GM20431 (cell line): Measurements from ENCODE around the gene SVEP1.
"Not testable (repeated sequence)": the region's sequence is repeated elsewhere in the genome, so short reads cannot be mapped to it uniquely, and the experiment has no call there.

Experiments
- in situ Hi-C: fragments of 300-500 bp; cut with MseI, MboI; formaldehyde crosslinking; loops from one replicate; pipeline ENCODE4 v1.15.0; 2020; ENCODE audit warnings: low sequenced_read_pairs; ENCODE audit not compliant: unreplicated experiment

The SVEP1 gene

GRCh38 chr9:110399983-110400382, 179.6 kb downstream of the SVEP1 start:
- in situ Hi-C loops: no loop called here

GRCh38 chr9:110398992-110399391, 180.5 kb downstream of the SVEP1 start:
- in situ Hi-C loops: not testable (repeated sequence)

GRCh38 chr9:110391826-110392485, 187.6 kb downstream of the SVEP1 start:
- in situ Hi-C loops: no loop called here

GRCh38 chr9:110389148-110389750, 190.3 kb downstream of the SVEP1 start:
- in situ Hi-C loops: no loop called here

- in situ Hi-C loops: no loop called here
Observed at GRCh38 chr9:110383491-110383890, 196.1 kb downstream of the SVEP1 start.

- in situ Hi-C loops: no loop called here
Observed at GRCh38 chr9:110382731-110383130, 196.8 kb downstream of the SVEP1 start.

GRCh38 chr9:110371411-110372007, 208.0 kb downstream of the SVEP1 start:
- in situ Hi-C loops: no loop called here

- in situ Hi-C loops: no loop called here
Observed at GRCh38 chr9:110370315-110370714, 209.2 kb downstream of the SVEP1 start.

- in situ Hi-C loops: no loop called here
Observed at GRCh38 chr9:110364451-110364850, 215.1 kb downstream of the SVEP1 start.

GRCh38 chr9:110358992-110359391, 220.5 kb downstream of the SVEP1 start:
- in situ Hi-C loops: not testable (repeated sequence)

- in situ Hi-C loops: no loop called here
Observed at GRCh38 chr9:110357505-110357904, 222.0 kb downstream of the SVEP1 start.

GRCh38 chr9:110356639-110357395, 222.7 kb downstream of the SVEP1 start:
- in situ Hi-C loops: no loop called here

- in situ Hi-C loops: no loop called here
Observed at GRCh38 chr9:110355911-110356310, 223.6 kb downstream of the SVEP1 start.

- in situ Hi-C loops: no loop called here
Observed at GRCh38 chr9:110351009-110351467, 228.5 kb downstream of the SVEP1 start.

- in situ Hi-C loops: no loop called here
Observed at GRCh38 chr9:110346325-110346724, 233.2 kb downstream of the SVEP1 start.

GRCh38 chr9:110344821-110345220, 234.7 kb downstream of the SVEP1 start:
- in situ Hi-C loops: no loop called here

GRCh38 chr9:110343551-110343950, 236.0 kb downstream of the SVEP1 start:
- in situ Hi-C loops: no loop called here

GRCh38 chr9:110340306-110340705, 239.2 kb downstream of the SVEP1 start:
- in situ Hi-C loops: no loop called here

- in situ Hi-C loops: no loop called here
Observed at GRCh38 chr9:110338143-110338542, 241.4 kb downstream of the SVEP1 start.

- in situ Hi-C loops: no loop called here
Observed at GRCh38 chr9:110337727-110338126, 241.8 kb downstream of the SVEP1 start, which contains the start of gene TXNDC8. Gene TXNDC8, minus strand, starts transcription at chr9:110337863.

GRCh38 chr9:110336363-110336762, 243.2 kb downstream of the SVEP1 start:
- in situ Hi-C loops: no loop called here
